ENCODE data around the gene SIRT7.

SIRT7 gene

GRCh38 chr17:81885454-81885853 lies 32.5 kb downstream of the SIRT7 start:
- DNase-seq, result no peak

DNA sequence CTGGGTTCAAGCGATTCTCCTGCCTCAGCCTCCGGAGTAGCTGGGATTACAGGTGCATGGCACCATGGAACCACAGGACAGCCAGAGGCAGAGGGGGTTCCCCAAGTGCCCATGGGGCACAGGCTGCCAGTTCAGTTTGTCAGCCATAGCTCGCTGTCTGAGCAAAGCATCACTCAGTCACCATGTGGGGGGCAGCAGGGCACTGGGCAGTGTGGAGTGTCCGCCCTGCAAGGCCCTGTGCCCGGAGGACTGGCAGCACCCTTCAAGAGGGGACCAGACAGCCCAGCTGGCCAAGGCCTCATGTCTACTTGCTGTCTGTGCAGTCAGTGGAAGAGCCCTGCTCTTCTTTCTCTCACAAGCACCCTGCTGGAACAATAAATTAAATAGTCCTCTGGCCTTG lies 33.0 kb downstream of the SIRT7 start:
- DNase-seq, result no peak

DNA sequence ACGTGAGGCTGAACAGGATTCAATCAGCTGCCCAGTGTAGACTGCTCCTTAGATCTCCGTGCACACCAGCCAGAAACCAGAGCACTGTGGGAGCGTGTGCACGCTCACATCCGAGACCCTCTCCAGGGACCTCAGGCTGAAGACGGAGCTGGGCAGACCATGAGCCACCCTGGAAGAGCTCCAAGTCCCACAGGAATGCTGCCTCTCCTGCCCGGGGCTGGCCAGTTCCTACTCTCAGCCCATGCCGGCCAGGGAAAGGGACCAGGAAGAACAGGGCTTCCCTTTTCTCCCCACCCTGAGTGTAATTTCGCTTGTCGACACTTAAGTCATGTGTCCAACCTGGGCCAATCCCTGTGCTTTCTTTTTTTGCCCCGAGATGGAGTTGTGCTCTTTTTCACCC lies 33.5 kb downstream of the SIRT7 start:
- DNase-seq, result no peak

DNA sequence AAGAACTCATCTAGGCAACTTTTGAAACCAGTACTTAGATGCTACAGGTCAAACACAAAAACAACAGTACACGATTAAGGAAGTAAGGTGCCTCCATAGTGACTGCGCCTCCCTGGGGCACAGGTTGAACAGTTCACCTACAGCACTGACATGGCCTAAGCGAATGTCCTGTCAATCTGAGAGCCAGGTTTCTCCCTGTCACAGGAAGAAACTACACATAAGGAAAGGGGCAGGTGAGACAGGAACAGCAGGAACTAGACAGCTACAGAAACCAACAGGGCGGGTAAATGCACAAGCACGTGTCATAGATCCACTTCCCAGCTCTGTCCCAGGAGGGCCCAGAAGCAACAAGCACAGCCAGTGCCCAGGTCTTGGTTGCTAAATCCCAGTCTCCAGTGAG lies 38.9 kb downstream of the SIRT7 start:
- no peak for DNase-seq

- no peak for DNase-seq
Observed at GRCh38 chr17:81878294-81878693, 39.7 kb downstream of the SIRT7 start.

- no peak for DNase-seq
Observed at GRCh38 chr17:81877569-81877968, 40.4 kb downstream of the SIRT7 start.

GRCh38 chr17:81871387-81872230 lies 46.4 kb downstream of the SIRT7 start:
- peak; percentile 90 for DNase-seq

DNA sequence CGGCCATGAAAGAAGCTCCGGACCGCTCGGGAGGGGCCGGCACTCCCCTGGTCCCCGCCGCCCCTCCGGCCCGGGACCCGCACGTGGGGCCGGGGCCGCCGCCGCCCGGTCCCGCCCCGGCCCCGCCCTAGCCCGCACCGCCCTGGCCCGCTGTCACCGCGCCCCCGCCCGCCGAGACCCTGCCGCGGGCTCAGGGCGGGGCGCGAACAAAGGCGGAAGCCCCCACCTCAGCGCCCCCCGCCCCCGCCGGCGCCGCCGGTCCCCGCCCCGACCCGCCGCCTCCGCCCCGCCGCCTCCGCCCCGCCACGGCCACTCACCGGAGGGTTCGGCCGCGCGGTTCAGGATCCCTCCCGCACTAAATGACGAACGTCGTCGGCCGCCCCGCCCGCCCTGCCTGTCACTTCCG lies 47.0 kb downstream of the SIRT7 start, which contains the start of gene ARHGDIA:
TSS of gene ARHGDIA (minus strand) at position 357 of the 406 bp plus-strand sequence. CDS start 1,407 bp downstream, outside the sequence.
- no peak for DNase-seq

DNA sequence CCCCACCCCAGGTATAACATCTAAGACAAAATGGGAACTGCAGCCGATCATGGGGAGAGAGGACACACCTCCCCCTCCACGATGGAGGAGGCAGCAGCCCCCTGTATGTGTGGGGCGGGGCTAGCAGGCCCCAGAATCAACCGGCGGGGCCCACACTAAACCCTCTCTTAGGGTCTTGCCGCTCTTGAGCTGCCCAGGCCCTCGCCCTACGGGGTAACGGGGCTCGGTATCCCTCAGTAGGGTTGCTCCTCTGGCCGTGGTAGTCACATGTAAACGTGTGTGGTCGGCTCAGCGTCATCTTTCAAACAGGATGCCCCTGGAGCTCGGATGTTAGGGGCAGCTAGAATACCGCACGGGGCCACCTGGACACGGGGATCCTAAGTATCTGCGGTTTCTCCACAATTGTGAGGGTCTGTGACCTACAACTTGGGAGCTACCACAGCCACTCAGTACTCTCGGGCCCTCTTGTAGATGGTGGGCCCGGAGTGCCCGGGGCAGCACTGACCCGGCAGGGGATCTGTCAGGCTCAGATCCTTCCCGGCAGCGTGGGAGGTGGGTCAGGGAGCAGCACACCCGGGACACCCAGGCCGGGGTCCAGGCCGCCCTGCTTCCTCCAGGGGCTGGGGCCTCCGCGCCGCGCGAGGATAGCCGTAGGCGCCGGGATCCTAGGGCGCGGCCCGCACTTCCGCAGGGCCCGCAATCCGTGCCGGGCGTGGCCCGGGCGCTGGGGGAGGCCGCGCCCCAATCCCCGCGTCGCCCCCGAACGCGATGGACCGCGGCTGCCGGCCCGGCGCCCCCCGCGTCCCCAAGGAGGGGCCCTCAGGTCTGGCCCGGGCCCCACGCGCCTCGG lies 47.6 kb downstream of the SIRT7 start:
- peak; percentile 46 for DNase-seq

DNA sequence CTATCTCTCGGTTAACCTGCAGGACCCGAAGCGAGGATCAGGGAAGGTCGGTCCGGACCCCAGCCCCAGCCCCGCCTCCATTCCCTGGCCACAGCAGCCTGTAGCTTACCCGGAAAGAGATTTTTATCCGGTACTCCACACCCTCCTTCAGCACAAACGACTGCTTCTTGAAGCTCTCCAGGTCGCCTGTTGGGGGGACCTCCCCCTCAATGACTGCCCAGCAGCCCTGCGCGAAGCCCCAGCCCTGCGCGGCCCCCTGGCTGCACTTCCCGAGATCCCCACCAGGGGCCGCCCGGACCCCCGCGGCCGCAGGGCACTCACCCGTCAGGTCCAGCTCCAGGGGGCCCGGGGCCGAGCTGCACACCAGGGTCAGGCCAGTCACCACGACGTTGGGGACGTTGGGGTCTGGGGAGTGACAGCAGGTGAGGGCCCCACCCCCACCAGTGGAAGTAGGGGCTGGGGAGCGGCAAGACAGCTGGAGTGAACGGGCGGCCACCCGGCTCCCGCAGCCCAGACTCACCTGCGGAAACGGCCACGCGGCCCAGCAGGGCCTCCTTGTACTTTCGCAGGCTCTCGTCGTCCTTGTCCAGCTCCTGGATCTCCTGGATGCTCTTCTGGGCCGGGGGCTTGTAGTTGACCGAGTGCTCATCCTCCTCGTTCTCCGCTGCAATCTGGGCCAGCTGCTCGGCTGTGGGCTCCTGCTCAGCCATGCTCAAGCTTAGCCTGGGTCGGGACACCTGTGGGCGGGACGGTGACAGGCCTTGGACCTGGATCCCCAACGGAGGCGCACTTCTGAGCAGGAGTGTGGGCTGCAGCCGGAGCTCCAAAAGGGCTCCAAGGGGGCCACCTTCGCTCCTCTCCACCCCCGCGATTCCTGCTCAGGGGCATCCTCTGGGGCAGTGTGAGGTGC lies 48.5 kb downstream of the SIRT7 start:
- DNase-seq, result peak; percentile 48

DNA sequence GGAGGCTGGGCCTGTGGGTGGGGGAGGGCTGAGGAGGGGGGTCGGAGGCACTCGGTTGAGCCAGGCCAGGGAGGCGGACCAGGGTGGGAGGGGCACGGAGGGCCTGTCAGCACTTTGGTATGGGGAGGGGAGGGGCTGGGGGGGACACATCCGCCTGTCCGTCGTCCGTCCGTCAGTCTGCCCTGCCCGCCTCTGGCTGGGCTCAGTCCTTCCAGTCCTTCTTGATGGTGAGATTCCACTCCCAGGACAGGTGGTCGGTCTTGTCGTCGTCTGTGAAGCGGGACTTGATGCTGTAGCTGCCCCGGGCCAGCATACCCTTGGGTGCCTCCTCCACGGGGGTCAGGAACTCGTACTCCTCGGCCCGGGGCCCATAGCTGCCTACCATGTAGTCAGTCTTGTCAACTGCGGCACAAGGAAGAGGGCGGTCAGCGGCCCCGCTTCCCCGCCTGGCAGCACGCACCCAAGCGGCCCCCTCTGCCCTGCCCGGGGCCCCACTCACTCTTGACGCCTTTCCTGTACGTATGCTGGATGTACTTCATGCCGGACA lies 49.2 kb downstream of the SIRT7 start:
- peak; percentile 87 for DNase-seq

DNA sequence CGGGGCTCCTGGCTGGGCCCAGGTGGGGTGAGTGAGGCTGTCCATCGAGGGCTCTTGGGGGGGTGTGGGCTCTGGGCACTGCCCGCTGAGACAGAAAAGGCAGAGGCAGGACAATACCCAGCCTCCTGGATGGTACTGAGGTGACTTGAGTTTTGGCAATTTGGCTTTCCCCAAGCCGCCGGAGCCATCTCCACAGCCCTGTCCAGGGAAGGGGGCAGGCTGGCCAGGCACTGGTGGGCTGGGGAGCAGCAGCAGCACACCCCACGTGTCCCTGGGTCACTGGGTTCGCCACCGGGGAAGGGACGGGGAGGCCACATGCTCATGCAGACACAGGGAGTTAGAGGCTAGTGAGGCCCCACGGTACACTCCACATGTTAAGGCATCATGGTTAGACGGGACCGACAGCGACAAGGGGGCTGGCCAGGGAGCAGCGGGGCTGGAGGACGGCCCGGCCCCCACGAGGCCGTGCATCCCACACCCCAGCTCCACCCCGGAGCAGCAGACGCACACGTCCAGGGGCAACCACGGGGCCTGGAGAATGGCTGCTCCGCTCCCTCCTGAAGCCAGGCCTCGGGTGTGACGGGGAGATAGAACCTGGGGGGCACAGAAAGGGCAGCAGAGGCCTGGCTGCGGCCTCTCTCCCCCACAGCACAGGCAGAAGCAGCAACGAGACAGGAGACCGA lies 49.8 kb downstream of the SIRT7 start:
- DNase-seq, result no peak

GRCh38 chr17:81867170-81867990 lies 50.6 kb downstream of the SIRT7 start:
- DNase-seq, result peak; percentile 56

DNA sequence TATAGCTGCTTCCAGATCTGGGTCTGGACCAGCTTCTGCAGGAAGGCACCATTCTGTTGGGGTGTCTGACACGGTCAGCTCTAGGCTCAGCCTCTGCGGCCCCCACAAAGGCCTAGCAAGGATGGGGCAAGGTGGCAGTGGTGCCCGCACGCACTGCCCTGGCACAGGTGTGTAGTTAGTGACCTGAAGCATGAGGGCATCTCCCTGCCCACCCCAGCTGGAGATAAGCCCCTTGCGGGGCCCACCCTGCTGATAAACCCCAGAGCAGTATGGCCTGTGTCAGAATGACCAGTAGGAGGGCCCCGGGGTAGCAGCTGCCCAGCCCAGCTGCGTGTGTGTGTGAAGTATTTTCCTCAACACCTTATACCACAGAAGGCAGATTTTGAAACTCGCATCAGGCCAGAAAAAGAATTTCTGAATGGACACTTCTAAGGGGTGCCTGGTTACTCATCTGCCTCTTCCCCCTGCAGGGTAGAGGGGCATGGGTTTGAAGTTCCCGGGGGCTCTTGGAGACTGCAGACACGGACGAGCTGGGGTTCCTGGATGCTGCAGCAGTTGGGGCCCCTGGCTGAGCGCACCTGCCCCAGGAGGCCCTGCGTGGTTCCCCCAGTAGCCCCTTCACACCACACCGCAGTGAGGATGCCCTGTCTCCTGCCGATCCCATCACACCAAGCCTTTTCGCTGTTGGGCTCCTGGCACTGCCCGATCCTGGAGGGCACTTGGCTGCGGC lies 51.4 kb downstream of the SIRT7 start:
- DNase-seq, result no peak

GRCh38 chr17:81865733-81866439 lies 52.1 kb downstream of the SIRT7 start:
- no peak for DNase-seq

DNA sequence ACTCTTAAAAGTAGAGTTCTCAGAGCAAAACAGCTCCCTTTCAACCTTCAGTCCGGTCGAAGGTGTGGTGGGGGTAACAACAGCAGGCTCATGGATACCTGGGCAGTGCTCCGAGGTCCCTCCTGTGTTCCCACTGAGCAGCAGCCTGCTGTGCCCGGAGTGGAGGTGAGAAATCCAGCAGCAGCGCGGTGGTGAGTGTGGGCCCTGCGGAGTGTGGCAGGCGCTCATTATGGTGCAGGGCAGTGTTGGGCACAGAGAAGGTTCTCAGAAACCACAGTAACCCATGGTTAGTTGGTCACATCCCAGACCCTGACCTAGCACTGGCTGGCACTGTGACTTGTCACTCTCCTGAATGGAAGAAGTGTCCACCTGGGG lies 52.6 kb downstream of the SIRT7 start:
- no peak for DNase-seq

GRCh38 chr17:81863833-81864768 lies 53.9 kb downstream of the SIRT7 start:
- no peak for DNase-seq

DNA sequence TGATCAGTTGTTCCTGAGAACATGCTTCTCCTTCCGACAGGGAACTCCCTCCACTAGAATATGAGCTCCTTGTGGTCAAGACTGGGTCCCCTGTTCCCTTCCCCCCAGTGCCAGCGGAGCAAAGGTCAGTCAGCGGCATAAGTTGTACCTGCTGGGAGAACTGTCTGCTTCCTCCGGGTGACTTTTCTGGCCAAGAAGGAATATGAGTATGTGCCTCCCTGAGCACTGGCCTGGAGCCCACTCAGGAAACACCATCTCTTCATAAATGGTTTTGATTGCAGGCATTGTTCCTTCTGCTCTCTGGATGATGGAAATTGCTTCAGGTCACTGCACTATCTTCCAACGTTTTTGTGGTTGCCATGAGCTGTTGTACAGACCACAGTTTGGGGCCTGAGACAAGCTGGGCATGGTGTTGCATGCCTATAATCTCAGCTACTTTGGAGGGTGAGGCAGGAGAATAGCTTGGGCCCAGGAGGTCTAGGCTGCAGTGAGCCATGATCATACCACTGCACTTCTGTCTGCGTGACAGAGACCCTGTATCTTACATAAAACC lies 54.8 kb downstream of the SIRT7 start:
- DNase-seq, result no peak
